HepG2 (cell line): ENCODE data around the gene CDCA5. TPM values are rescaled to one million over a fixed set of nuclear protein-coding genes. Genes with fewer than 3 reads are reported as not detected.

Experiments
- ATAC-seq: fragments of 200-7000 bp; cut with Tn5 transposase; 3 replicates; pipeline ENCODE4 v1.9.1; 2020; ENCODE audit warnings: mild to moderate bottlenecking, moderate library complexity
- BruUV-seq: library from RNA; stranded (reverse); fragments of 400-500 nt; replicated peaks from 2 replicates; lab custom pipeline; 2021; lab: Mats Ljungman, UMichigan
- CTCF ChIA-PET: fragments of 300-600 bp; formaldehyde crosslinking; extraction: SDS; loops from one replicate; lab custom pipeline; 2021; ENCODE audit warnings: low total read pairs, inconsistent platforms, low intra/inter-chr PET ratio; lab: Yijun Ruan, JAX
- POLR2A ChIA-PET: fragments of 350-600 bp; sonication (Branson Sonifier 250); formaldehyde crosslinking; loops from one replicate; lab custom pipeline; 2020; ENCODE audit warnings: antibody characterized with exemption, inconsistent platforms; lab: Yijun Ruan, JAX
- DNase-seq: peaks from one replicate; pipeline ENCODE4 v3.0.0-alpha.2; 2015; ENCODE audit warnings: low spot score
- FAIRE-seq: peaks from 3 replicates; lab custom pipeline; 2011; peaks lifted over from hg19 to GRCh38; lab: Jason Lieb, UNC
- H2AFZ ChIP-seq: one replicate; pipeline ENCODE4 v1.6.1; 2011; ENCODE audit warnings: low read length, inconsistent platforms
- H3K27ac ChIP-seq: fragments of 300-600 bp; 3 replicates; pipeline ENCODE4 v1.8.0; 2011; ENCODE audit warnings: mixed run types, mild to moderate bottlenecking, mixed read lengths, low read length, inconsistent platforms; ENCODE audit not compliant: insufficient read depth; ENCODE audit errors: extremely low read length
- H3K27me3 ChIP-seq, 2 experiments: fragments of 200-600 bp in 1 of 2; 2 replicates in 1 of 2; 3 replicates in 1 of 2; pipeline versions ENCODE4 v1.6.0 to v1.8.0; 2011; ENCODE audit warnings: low read length in 2 of 2, mild to moderate bottlenecking in 2 of 2, moderate library complexity in 2 of 2, inconsistent platforms in 1 of 2; ENCODE audit not compliant: insufficient read depth in 2 of 2, control insufficient read depth in 1 of 2
- H3K36me3 ChIP-seq, 2 experiments: fragments of 200-600 bp in 1 of 2; replicated peaks in 1 of 2; 2 replicates in 1 of 2; 3 replicates in 1 of 2; pipeline versions ENCODE4 v1.5.1 to v1.8.0; 2011; ENCODE audit warnings: low read length in 2 of 2, inconsistent platforms in 1 of 2; ENCODE audit not compliant: insufficient read depth in 2 of 2, control insufficient read depth in 1 of 2
- H3K4me1 ChIP-seq: 2 replicates; pipeline ENCODE4 v1.5.1; 2012; ENCODE audit warnings: low read length, inconsistent platforms; ENCODE audit not compliant: insufficient read depth
- H3K4me2 ChIP-seq: 2 replicates; pipeline ENCODE4 v1.6.0; 2011; ENCODE audit warnings: low read depth, low read length, inconsistent platforms
- H3K4me3 ChIP-seq, 3 experiments: fragments of 200-600 bp in 1 of 3; sonication (generic), shearing (Covaris generic) in 1 of 3; replicated peaks in 1 of 3; 2 replicates each; pipeline ENCODE4 v1.5.1; 2011 to 2016; ENCODE audit warnings: low read length in 3 of 3, inconsistent platforms in 2 of 3, low read depth in 2 of 3, mild to moderate bottlenecking in 2 of 3, control low read depth in 1 of 3, mixed read lengths in 1 of 3; ENCODE audit not compliant: insufficient read depth in 1 of 3
- H3K79me2 ChIP-seq: one replicate; pipeline ENCODE4 v1.6.1; 2011; ENCODE audit warnings: low read length, inconsistent platforms; ENCODE audit not compliant: insufficient read depth
- H3K9ac ChIP-seq: 2 replicates; pipeline ENCODE4 v1.6.0; 2011; ENCODE audit warnings: mild to moderate bottlenecking, low read depth, low read length, inconsistent platforms; ENCODE audit not compliant: insufficient read depth
- H3K9me3 ChIP-seq: 2 replicates; pipeline ENCODE4 v1.5.1; 2012; ENCODE audit warnings: mild to moderate bottlenecking, low read length
- H4K20me1 ChIP-seq: 2 replicates; pipeline ENCODE4 v1.6.0; 2011; ENCODE audit warnings: inconsistent platforms, mild to moderate bottlenecking, low read length, moderate library complexity; ENCODE audit not compliant: insufficient read depth
- EEA1 ChIP-seq: sonication (generic); formaldehyde crosslinking; IDR thresholded peaks from 2 replicates; pipeline ENCODE4 v1.5.1; 2020; ENCODE audit warnings: mild to moderate bottlenecking, missing genetic modification reagents, borderline replicate concordance
- MED13 ChIP-seq: sonication (generic); formaldehyde crosslinking; IDR thresholded peaks from 2 replicates; pipeline ENCODE4 v1.5.0; 2020; ENCODE audit warnings: missing genetic modification reagents
- RBFOX2 ChIP-seq: fragments of 200-400 bp; formaldehyde crosslinking; IDR thresholded peaks from 2 replicates; pipeline ENCODE4 v1.6.1; 2017; ENCODE audit warnings: low read depth, mild to moderate bottlenecking, low read length
- SPEN ChIP-seq: sonication (generic); formaldehyde crosslinking; IDR thresholded peaks from 2 replicates; pipeline ENCODE4 v1.5.1; 2020; ENCODE audit warnings: low read depth, mild to moderate bottlenecking, missing genetic modification reagents
- ZEB1 ChIP-seq: IDR thresholded peaks from 2 replicates; pipeline ENCODE4 v1.6.1; 2012; ENCODE audit warnings: mild to moderate bottlenecking, low read depth, inconsistent platforms; ENCODE audit not compliant: insufficient replicate concordance
- ZFP82 ChIP-seq: sonication (generic); formaldehyde crosslinking; IDR thresholded peaks from 2 replicates; pipeline ENCODE4 v1.5.1; 2020; ENCODE audit warnings: mild to moderate bottlenecking, missing genetic modification reagents, borderline replicate concordance
- ZFP90 ChIP-seq: sonication (generic); formaldehyde crosslinking; IDR thresholded peaks from 2 replicates; pipeline ENCODE4 v1.8.0; 2022; ENCODE audit warnings: missing genetic modification reagents, mild to moderate bottlenecking, inconsistent platforms, borderline replicate concordance
- ZNF484 ChIP-seq: sonication (generic); formaldehyde crosslinking; IDR thresholded peaks from 2 replicates; pipeline ENCODE4 v1.5.1; 2020; ENCODE audit warnings: mild to moderate bottlenecking, low read depth, missing genetic modification reagents, borderline replicate concordance
- ZNF660 ChIP-seq: sonication (generic); formaldehyde crosslinking; IDR thresholded peaks from 2 replicates; pipeline ENCODE4 v1.5.1; 2020; ENCODE audit warnings: mild to moderate bottlenecking, low read depth, missing genetic modification reagents, borderline replicate concordance
- ZSCAN20 ChIP-seq: sonication (generic); formaldehyde crosslinking; IDR thresholded peaks from 2 replicates; pipeline ENCODE4 v1.4.0; 2020; ENCODE audit warnings: missing genetic modification reagents, mild to moderate bottlenecking, borderline replicate concordance
- WGBS: methylation state at CpG from one replicate; pipeline ENCODE4 v1.1.6; 2017; ENCODE audit warnings: low lambda C conversion rate; 5-methylcytosine and 5-hydroxymethylcytosine counted together
- in situ Hi-C: cut with HindIII; loops from 2 replicates; pipeline ENCODE4 v1.10.0; 2017; ENCODE audit warnings: low pct_unique_long_range_greater_than_20kb; ENCODE audit not compliant: extremely low pct_ligation_motif_present
- intact Hi-C: fragments of 100-400 bp; cut with micrococcal nuclease; formaldehyde crosslinking; loops from one replicate; pipeline ENCODE4 v1.10.0; 2022; ENCODE audit not compliant: unreplicated experiment
- polyA plus RNA-seq, 8 experiments: library from polyadenylated mRNA; depleted of rRNA in 3 of 8; stranded (reverse) in 7 of 8; unstranded in 1 of 8; fragments of >200 nt; fragmentation: Illumina TruSeq in 4 of 8; extraction: Trizol in 4 of 8; gene quantifications; 2 replicates each; pipeline versions ENCODE4 v1.2.1 to v1.2.3, GENCODE V29; 2011 to 2016; ENCODE audit warnings: low read depth in 4 of 8, missing spikeins in 1 of 8, mixed read lengths in 1 of 8; ENCODE audit not compliant: insufficient read depth in 1 of 8
- total RNA-seq, 5 experiments: library from RNA; depleted of rRNA; stranded (reverse); fragments of >200 nt; fragmentation: Illumina TruSeq; extraction: Trizol; gene quantifications; 2 replicates each; pipeline ENCODE4 v1.2.3, GENCODE V29; 2016; ENCODE audit warnings: low read depth in 1 of 5
- TF ChIP-seq, protein P1 (sequence below): sonication (generic); formaldehyde crosslinking; IDR thresholded peaks from 2 replicates; pipeline ENCODE4 v1.8.0; 2022; ENCODE audit warnings: missing genetic modification reagents, low read depth, mild to moderate bottlenecking, borderline replicate concordance
- TF ChIP-seq, protein P2 (sequence below): sonication (generic); formaldehyde crosslinking; IDR thresholded peaks from 2 replicates; pipeline ENCODE4 v1.8.1; 2023; ENCODE audit warnings: mild to moderate bottlenecking, missing genetic modification reagents
- TF ChIP-seq, protein P3 (sequence below): sonication (generic); formaldehyde crosslinking; IDR thresholded peaks from 2 replicates; pipeline ENCODE4 v1.4.0; 2020; ENCODE audit warnings: missing genetic modification reagents, mild to moderate bottlenecking, borderline replicate concordance

Gene CDCA5
- total and polyA plus RNA-seq, 2 of the 13 experiments (the other 11 are each of a cell fraction or from before 2014, with no cell fraction given): 13.5 to 50.6 TPM

GRCh38 chr11:65083134-65083833 lies 556 bp downstream of the CDCA5 start:
- no peaks in the 10 kb centered on the region for H3K9me3 ChIP-seq
- H3K36me3 ChIP-seq: peaks cover 19 to 31% of the 10 kb centered on the region in 2 experiments
- H3K27ac ChIP-seq: peak overlapping the region; percentile 83
- DNase-seq: no peak
- no peaks in the 10 kb centered on the region for H4K20me1 ChIP-seq
- peaks cover 39% of the 10 kb centered on the region for H3K4me1 ChIP-seq
- H3K27me3 ChIP-seq: no peaks in the 10 kb centered on the region; a peak in 1 of 5 replicates
- peak overlapping the region; percentile 91 for H3K4me2 ChIP-seq
- TSS peak; percentile 73 for BruUV-seq
- peak overlapping the region; percentile 95 for H3K9ac ChIP-seq
- CTCF ChIA-PET: no interaction called here
- WGBS: under 1% methylated on average over 12 of the region's 13 CpGs
- POLR2A ChIA-PET: interaction anchor here (0.6 kb wide), 1 partner anchor 9 kb away, joined by 3 read pairs; no protein-coding TSS in a partner anchor
- H3K79me2 ChIP-seq: peaks cover 36% of the 10 kb centered on the region
- H2AFZ ChIP-seq: no peak overlapping the region
- no peak for FAIRE-seq
- peak overlapping the region; percentile 70 to 99 (median 87) for H3K4me3 ChIP-seq
- no peak for ATAC-seq
- in situ Hi-C loops (no loop called here), intact Hi-C loops (no loop called here)
- TF ChIP-seq, protein P1, sequence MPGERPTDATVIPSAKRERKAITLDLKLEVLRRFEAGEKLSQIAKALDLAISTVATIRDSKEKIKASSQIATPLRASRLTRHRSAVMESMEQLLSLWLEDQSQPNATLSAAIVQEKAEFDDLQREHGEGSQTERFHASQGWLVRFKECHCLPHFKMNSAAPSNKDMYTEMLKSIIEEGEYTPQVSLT (CRISPR knock-in tag): no peak
- TF ChIP-seq ZNF484 (CRISPR knock-in tag) (peak; percentile 47; the same call in 1 of the 2 replicates), SPEN (no peak), MED13 (CRISPR knock-in tag) (0 out of 2 replicates have a peak, but pooled peaks have one; percentile 16), ZFP82 (CRISPR knock-in tag) (no peak), ZFP90 (CRISPR knock-in tag) (0 out of 2 replicates have a peak, but pooled peaks have one; percentile 7), ZSCAN20 (CRISPR knock-in tag) (0 out of 2 replicates have a peak, but pooled peaks have one; percentile 39), EEA1 (CRISPR knock-in tag) (no peak), RBFOX2 (no peak), ZNF660 (no peak), ZEB1 (no peak)
- TF ChIP-seq, protein P2, sequence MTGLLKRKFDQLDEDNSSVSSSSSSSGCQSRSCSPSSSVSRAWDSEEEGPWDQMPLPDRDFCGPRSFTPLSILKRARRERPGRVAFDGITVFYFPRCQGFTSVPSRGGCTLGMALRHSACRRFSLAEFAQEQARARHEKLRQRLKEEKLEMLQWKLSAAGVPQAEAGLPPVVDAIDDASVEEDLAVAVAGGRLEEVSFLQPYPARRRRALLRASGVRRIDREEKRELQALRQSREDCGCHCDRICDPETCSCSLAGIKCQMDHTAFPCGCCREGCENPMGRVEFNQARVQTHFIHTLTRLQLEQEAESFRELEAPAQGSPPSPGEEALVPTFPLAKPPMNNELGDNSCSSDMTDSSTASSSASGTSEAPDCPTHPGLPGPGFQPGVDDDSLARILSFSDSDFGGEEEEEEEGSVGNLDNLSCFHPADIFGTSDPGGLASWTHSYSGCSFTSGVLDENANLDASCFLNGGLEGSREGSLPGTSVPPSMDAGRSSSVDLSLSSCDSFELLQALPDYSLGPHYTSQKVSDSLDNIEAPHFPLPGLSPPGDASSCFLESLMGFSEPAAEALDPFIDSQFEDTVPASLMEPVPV (CRISPR knock-in tag): 0 out of 2 replicates have a peak, but pooled peaks have one; percentile 57
- TF ChIP-seq, protein P3, sequence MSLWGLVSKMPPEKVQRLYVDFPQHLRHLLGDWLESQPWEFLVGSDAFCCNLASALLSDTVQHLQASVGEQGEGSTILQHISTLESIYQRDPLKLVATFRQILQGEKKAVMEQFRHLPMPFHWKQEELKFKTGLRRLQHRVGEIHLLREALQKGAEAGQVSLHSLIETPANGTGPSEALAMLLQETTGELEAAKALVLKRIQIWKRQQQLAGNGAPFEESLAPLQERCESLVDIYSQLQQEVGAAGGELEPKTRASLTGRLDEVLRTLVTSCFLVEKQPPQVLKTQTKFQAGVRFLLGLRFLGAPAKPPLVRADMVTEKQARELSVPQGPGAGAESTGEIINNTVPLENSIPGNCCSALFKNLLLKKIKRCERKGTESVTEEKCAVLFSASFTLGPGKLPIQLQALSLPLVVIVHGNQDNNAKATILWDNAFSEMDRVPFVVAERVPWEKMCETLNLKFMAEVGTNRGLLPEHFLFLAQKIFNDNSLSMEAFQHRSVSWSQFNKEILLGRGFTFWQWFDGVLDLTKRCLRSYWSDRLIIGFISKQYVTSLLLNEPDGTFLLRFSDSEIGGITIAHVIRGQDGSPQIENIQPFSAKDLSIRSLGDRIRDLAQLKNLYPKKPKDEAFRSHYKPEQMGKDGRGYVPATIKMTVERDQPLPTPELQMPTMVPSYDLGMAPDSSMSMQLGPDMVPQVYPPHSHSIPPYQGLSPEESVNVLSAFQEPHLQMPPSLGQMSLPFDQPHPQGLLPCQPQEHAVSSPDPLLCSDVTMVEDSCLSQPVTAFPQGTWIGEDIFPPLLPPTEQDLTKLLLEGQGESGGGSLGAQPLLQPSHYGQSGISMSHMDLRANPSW (CRISPR knock-in tag): 0 out of 2 replicates have a peak, but pooled peaks have one; percentile 2
